Measurements from ENCODE around the gene LHX4.

LHX4 gene

DNA sequence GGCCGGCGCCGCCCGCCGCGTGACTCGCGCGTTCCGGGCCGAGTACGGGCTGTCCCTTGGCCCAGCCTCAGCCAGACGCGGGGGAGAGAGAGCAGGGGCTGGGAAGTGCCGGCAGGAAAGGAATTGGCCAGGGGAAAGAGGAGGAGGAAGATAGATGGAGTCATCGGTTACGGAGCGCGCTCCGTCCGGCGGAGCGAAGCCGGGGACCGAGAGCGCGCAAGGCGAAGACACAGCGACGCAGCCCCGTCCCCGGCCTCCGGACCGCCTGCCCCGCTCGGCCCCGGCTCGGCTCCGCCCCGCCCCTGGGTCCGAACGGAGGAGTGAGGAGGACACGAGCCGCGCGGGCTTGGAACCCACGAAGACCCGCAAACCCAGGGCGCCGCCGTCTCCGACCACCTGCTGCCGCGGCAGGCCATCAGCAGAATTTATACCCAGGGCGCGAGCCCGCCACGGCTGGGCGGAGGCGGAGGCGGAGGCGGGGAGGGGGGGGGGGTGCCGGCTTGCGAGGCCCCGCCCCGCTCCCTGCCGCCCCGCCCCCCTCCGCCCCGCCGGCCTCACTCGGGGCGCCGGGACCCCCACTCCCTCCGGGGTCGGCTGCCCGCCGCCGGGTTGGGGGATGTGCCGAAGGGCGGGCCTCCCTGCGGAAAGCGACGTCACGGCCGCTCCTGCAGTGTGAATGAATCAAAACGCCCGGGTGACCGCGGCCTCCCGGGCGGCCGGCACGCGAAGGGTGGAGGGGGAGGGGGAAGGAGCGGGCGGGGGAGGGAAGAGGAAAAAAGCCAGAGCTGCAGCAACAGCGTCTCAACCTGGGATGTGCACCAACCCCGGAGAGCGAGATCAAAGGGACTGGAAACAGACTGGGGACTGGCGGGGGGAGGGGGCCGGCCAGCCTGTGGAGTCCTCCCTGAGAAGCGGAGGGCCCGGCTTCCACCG, at the start of gene LHX4:
Gene LHX4 (plus strand): TSS at position 782 of the 933 bp plus-strand sequence. CDS start 266 bp downstream, outside the sequence.
- FAIRE-seq: no peak

DNA sequence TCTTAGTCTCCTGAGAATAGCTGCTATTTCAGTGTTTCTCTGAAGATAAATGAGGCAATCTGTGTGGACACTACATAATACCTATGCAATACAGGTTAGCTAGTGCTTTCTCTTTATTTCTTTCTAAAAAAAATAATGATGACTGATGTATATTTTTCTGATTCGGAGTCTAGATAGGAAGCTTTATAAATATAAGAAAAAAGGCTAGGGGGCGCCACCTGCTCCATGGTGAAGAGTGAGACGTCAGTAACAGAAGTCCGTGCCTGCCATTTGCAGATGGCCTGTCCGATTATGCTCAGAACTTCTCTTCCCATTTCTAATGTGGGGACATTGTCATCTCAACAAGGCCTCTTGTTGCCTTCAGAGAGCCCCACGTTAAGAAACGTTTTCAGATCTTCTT, 49.0 kb upstream of the LHX4 start:
- FAIRE-seq: no peak

DNA sequence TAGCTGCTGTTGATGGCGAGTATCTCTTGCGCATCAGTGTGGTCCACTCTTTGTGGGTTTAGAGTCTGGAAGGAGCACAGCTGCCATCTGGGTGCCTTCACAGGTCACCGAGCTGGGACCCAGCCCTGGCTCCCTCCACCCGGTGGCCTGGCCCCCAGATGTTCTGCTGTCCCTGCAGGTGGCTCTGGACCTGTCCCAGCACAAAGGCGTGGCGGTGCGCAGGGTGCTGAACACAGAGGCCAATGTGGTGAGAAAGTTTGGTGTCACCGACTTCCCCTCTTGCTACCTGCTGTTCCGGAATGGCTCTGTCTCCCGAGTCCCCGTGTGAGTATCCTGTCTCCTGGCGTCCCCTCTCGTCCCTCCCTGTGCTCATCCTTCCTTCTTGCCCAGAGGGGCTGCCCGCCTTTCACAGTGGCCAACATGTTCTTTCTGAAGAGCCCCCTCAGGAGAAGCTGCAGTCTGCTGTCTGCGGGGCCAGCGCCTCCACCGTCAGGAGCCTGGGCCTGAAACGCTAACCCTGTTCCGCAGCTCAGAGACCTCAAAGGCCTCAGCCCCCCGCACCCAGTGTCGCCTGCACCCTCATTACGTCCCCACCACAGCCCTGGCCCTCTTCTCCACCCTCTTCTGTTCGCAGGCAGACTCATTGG, 47.9 kb upstream of the LHX4 start:
- FAIRE-seq: no peak

DNA sequence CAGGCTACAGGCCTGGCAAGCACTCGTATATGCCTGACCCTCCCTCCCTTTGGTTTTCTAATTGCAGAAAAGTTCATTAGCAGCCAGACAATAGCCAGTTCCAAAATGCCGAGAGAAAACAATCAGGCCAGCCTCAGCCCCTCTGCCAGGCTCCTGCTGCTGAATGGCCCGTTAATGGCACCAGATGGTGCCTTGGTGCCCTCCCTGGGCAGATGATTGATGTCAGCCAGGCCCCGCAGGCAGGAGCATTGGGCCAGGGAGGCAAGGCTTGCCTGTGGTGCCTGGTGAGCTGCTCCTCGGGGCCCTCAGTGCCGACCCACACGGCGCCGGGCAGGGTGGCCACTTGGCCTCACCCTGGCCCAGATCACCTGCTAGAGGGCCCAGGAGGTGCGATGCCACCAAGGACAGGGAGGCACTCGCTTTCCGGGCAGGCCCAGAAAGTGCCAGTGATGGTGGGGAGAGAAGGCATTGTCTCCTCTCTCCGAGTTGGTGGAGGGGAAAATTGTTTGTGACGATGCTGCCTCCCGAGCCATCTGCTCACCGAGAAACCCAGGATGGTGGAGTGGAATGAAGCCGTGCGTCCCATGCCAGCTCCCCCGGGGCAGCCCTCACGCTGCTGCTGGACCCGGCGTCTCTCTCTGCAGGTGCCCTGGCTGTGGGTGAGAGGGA, 47.3 kb upstream of the LHX4 start:
- FAIRE-seq: no peak

DNA sequence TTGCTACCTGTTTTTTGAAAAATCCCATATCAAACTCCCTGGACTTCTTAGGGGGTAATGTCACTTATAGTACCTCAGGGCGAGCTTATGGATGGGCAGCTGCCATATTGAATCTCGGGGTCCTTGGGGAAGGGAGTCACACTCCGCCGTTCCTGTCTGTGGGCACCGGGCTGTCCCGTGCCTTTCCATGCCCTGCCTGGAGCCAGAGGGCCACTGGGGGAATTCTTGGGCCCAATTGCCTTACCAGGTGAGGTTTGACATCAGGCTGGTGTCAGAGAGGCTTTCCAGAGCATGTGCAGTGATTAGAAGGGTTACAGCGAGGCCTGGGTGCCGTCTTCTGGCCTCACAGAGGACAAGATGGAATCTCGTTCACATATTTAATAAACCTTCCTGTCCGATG, 46.6 kb upstream of the LHX4 start:
- FAIRE-seq: no peak

GRCh38 chr1:180184041-180184440, 46.0 kb upstream of the LHX4 start:
- FAIRE-seq: no peak

DNA sequence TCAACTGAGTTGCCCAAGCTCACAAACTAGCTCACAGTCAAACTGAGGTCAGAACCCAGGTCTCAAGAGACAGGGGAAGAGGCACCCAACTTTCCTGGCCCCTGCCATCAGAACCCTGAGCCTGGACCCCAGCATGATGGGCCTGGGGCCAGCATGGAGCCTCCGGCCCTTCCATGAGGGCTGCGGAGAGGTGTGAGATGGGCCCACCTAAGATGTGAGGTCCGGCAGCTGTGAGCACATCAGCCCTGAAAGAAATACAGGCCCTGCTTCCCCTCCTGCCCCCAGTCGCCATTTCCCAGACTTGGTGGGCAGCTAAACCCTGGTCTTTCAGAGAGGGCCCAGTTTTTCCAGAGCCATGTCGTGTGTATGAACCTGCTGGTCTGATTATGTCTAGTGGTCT, 44.8 kb upstream of the LHX4 start:
- no peak for FAIRE-seq

DNA sequence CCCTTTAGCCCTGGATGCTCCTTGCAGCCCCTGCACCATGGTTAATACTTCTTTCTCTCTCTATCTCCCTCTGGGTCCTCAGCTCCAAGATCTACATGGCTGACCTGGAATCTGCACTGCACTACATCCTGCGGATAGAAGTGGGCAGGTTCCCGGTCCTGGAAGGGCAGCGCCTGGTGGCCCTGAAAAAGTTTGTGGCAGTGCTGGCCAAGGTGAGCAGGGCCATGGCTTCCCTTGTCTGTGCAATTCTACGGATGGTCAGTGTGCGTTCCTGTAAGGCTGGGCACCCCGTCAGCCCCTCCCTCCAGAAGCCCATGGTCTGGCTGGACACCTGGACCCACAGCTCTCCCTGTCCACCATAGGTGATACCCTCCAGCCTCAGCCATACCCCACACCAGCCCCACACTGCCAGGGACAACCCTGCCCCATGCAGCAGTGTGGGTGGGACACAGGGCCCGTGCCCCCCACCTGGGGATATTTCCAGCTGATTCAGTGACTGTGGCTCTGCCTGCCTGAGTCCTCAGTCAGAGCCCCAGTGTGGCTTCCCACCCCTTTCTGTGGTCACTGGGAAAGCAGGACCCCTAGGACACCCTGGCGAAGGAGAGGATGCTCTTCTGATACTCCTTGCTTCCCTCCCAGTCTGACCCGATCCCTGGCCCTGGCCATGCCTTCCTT, 44.0 kb upstream of the LHX4 start:
- FAIRE-seq: no peak

- no peak for FAIRE-seq
These were observed 43.2 kb upstream of the LHX4 start for GRCh38 chr1:180186831-180187230.

DNA sequence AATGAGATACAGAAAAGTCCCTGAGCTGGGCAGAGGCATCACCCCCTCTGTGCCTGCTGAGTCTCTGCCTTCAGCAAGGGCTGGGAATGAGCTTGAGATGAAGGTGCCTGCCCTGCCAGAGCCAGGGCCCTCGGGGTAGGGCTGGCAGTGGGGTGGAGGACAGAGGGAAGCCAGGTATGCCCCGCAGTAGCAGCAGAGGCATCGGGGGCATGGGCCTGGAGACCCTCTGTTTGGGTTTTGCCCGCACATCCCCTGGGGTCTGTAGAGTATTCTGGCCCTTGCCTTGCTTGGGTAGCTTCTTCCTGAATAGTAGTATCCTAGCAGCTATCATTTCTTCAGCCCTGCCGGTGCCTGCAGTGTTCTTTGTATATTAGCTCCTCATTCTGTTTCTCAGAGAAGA, 42.4 kb upstream of the LHX4 start:
- FAIRE-seq: no peak

DNA sequence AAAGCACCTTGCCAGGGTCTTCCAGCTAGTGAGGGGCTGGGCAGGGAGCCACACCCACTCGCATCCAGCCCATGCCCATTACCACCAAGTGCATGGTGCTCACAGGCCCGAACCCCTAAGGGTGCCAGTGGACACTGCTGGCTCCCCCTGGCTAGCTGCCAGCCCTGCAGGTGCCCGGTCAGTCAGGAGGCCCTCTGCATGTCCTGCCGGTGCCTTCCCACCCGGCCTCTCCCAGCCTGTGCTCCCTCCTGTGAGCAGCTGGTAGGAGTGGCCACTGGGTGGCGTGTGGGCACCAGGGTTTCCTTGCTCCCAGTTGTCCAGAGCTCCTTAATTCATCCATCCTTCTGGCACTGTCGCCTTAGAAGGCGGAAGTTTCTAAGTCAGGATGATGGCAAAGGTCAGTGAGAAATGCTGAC, 42.0 kb upstream of the LHX4 start:
- no peak for FAIRE-seq

GRCh38 chr1:180188684-180189175, 41.3 kb upstream of the LHX4 start:
- no peak for FAIRE-seq

GRCh38 chr1:180190091-180190490, 40.0 kb upstream of the LHX4 start:
- FAIRE-seq: no peak

DNA sequence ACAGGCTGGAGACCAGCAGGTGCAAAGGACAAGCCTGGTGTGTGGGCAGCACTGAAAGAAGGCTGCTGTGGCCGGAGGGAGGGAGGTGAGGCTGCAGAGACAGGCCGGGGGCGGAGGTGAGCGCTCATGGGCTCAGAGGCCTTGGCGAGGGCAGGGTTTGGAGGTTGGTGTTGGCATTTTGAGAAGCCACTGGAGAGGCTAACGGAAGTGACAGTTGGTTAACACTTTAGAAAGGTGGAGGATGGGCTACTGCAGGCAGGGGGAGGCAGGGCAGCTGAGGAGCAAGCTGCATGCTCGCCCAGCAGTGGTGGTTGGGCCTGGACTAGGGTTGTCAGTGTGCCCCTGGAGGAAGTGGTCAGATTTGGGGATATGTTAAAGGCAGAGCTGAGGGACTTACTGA, 37.9 kb upstream of the LHX4 start:
- no peak for FAIRE-seq

GRCh38 chr1:180193141-180194047, 36.7 kb upstream of the LHX4 start:
- FAIRE-seq: no peak

DNA sequence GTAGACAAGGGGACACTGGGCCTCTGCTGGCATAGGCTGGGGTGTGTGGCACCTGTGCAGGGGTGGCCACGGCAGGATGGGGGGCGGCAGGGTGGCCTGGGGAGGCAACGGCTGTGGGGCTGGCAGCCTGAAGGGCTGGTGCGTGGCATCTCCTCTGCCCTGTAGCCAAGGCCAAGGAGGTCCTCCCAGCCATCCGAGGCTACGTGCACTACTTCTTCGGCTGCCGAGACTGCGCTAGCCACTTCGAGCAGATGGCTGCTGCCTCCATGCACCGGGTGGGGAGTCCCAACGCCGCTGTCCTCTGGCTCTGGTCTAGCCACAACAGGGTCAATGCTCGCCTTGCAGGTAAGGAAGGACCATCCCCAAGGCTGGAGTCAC, 36.0 kb upstream of the LHX4 start:
- FAIRE-seq: no peak

DNA sequence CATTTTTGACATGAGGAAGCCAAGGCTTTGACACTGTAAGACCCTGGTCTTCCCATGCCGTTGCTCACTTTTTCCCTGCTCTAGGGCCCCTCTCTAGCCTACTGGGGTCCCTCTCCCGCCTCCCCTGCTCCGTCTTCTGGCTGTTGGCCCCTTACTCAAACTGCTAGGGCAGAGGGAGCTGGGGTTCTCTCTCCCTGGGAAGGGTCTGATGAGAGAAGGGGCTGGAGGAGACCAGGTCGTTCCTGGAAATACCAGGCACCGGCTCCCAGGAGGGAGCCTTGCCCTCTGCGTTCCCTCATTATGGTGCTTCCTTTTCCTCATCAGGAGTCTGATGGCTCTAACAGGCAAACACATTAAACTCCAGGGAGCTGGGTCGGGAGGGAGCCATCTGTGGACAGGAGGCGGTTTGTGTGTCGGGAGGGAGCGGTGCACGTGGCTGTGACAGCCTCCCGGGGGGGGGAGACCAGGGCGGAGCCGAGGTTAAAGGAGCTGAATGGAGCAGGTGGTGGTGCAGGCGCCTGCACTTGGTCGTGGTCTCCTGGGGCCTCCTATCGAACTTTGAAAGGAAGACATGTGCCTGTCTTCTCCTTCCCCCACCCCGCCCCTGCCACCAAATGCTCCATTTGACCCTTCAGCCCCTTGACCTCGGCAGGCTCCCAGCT, 35.4 kb upstream of the LHX4 start:
- no peak for FAIRE-seq

- no peak for FAIRE-seq
These were observed 34.7 kb upstream of the LHX4 start for GRCh38 chr1:180195401-180195800.

GRCh38 chr1:180195916-180196315, 34.1 kb upstream of the LHX4 start:
- FAIRE-seq: no peak

GRCh38 chr1:180196436-180197003, 33.5 kb upstream of the LHX4 start:
- FAIRE-seq: no peak

GRCh38 chr1:180197231-180197630, 32.8 kb upstream of the LHX4 start:
- FAIRE-seq: no peak
